ENCODE measurements around the gene CTDSPL2.
A peak's percentile ranks its signal among the peaks of the same experiment; 100 is the strongest.

The CTDSPL2 gene

DNA sequence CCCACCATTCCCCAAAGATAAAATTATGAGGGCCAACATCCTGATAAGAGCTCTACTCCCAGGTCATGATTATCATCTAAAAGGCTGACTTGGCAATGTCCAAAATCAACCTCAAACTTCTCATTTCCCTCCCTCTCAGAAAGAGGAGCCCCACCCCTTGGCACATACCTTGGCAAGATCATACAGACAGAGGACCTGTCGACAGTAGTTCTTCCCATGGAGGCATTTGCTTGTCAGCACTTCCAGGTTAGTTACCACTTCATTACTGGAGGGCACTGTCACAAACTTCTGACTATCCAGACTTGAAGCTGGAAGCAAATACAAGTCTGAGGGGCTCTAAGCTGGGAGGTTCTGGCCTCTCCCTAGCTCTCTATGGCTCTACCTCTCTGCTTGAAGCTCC lies 147.3 kb downstream of the CTDSPL2 start:
- Mint-ChIP-seq H3K4me3 (no peak overlapping the region), H3K27ac (peak overlapping the region; percentile 8), H3K27me3 (ENCODE audit: low read depth) (no peaks in the 10 kb centered on the region), H3K9me3 (no peaks in the 10 kb centered on the region), H3K4me1 (ENCODE audit: low read depth) (peaks cover 8% of the 10 kb centered on the region), H3K36me3 (ENCODE audit: low read depth) (peaks cover 23% of the 10 kb centered on the region)

All from T-helper 1 cell treated with Interleukin-12 subunit alpha and Interleukin-12 subunit beta and Interleukin-4 antibody, amounts not matched to agents 30 μg/mL and 1 μg/mL, for 36 hours (primary cell).